GM12891 (cell line): ENCODE data around the gene CCDC88B.

Experiments used
- DNase-seq: peaks from one replicate; pipeline ENCODE4 v3.0.0; 2011; ENCODE audit warnings: low spot score; ENCODE audit not compliant: insufficient read length
- FAIRE-seq: peaks from 2 replicates; lab custom pipeline; 2011; peaks lifted over from hg19 to GRCh38; lab: Jason Lieb, UNC
- PAX5 ChIP-seq: IDR thresholded peaks from 2 replicates; pipeline ENCODE4 v1.6.1; 2011; ENCODE audit warnings: low read length, moderate library complexity, mild to moderate bottlenecking; ENCODE audit not compliant: insufficient read depth, severe bottlenecking
- POLR2A ChIP-seq: IDR thresholded peaks from 2 replicates; pipeline ENCODE4 v1.6.1; 2011; ENCODE audit warnings: low read depth, low read length, control low read depth
- POLR2AphosphoS5 ChIP-seq: IDR thresholded peaks from 2 replicates; pipeline ENCODE4 v1.6.1; 2011; ENCODE audit warnings: low read depth, low read length, control low read depth
- POU2F2 ChIP-seq: IDR thresholded peaks from 2 replicates; pipeline ENCODE4 v1.6.1; 2011; ENCODE audit warnings: low read depth, mild to moderate bottlenecking, control low read depth, low read length, moderate library complexity
- SPI1 ChIP-seq: IDR thresholded peaks from 2 replicates; pipeline ENCODE4 v1.6.1; 2011; ENCODE audit warnings: low read depth, low read length, control low read depth
- TAF1 ChIP-seq: IDR thresholded peaks from 2 replicates; pipeline ENCODE4 v1.6.1; 2011; ENCODE audit warnings: low read depth, low read length, control low read depth

Gene CCDC88B

DNA sequence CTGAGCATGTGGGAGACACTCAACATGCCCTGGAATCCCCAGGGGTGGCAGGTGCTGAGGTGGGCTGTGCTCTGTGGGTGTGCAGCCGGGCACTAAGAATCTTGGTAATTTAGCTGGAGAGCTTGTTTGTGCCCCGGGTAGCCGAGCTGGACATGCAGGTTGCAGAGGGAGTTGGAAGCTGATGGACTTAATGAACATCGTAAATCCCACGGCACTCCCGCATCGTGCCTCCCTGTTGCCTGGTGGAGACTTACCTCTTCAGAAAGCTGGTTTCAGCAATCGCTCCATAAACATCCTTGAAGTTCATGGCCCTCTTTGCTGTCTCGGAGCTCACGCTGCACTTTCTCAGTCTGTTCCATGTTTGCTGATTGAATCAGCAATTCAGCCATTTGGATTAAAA lies 48.9 kb downstream of the CCDC88B start:
- DNase-seq = no peak
- no peak for TF ChIP-seq SPI1
- TF ChIP-seq POLR2AphosphoS5 = no peak
- no peak for TF ChIP-seq POLR2A
- no peak for TF ChIP-seq PAX5
- no peak for TF ChIP-seq TAF1
- TF ChIP-seq POU2F2 = no peak
- no peak for FAIRE-seq

DNA sequence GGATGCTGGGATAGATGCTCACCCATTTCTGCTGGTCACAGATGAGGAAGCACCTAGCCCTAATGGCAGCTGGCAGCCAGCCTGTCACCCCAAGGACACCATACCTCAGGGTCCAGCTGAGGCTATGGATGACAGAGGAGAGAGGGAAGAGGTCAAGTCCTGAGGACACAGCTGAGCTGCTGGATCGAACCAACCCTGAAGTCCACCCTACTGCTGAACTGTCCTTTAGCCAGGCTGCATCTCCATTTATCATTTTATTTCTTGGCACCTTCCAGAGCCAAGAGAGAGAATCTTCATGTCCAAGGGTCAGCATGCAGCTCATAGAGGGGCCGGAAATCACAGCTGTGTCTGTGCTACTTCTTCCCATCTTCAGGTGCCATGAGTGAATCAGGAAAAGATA lies 49.8 kb downstream of the CCDC88B start:
- TF ChIP-seq SPI1 (no peak), PAX5 (no peak), POLR2AphosphoS5 (no peak), POLR2A (no peak), POU2F2 (no peak)
- no peak for DNase-seq
- no peak for FAIRE-seq

DNA sequence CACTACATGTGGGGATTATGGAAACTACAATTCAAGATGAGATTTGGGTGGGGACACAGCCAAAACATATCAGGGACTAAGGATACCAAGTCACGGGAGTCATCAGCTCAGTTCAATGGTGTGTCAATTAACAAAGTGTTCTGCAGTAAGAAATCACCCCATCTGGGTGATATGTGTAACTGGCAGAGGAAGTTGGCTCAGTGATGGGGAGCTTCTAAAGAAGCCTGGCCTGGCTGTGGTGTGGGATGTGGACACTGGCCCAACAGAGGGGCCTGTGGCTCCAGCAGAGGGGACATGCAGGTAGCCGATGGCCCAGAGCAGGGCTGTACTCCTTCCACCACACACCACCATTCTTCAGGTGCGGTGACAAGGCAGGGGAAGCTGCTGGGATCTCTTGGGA lies 50.6 kb downstream of the CCDC88B start:
- TF ChIP-seq POU2F2 (no peak), POLR2A (no peak), POLR2AphosphoS5 (no peak), SPI1 (no peak), PAX5 (no peak), TAF1 (no peak)
- FAIRE-seq (no peak), DNase-seq (no peak)

DNA sequence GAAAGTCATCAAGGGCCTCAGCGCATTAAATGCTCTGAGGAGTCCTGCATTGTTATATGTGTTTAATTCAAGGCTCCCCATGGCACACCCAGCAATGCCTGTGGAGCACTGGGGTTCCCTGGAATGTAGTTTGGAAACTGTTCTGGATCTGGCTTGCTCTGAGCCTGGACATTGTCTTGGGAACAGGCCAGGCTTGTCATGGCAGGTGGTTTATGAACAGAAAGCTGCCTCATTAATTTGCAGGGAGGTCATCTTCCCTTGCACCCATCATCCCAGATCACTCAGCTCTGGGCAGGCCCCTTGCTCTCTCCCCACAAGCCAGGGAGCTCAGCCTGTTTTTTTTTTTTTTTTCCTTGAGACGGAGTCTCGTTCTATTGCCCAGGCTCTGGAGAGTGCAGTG lies 51.8 kb downstream of the CCDC88B start:
- FAIRE-seq (no peak), DNase-seq (no peak)
- TF ChIP-seq POLR2A (no peak), PAX5 (no peak)

DNA sequence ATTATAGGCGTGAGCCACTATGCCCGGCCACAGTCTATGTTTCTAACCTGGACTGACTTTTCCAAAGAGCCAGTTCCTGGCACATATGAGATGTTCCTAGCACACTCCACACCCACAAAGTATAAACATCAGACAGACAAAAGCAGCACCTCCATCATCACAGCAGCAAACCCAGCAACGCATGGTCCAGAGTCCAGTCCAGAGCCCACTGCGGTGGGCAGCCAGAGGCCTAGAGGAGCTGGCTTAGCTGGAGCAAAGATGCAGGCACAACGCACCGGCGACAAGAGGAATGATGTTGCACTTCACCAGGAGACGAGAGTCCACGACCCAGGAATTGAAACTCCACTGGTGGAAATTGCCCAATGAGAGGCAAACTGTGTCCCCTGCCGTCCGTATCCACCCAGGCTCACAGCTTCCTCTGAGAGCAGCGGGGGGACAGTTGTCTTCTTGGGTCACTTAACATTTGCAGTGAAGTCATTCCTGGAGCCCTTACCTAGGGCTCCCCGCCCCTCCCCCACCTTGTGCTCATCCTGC lies 55.6 kb downstream of the CCDC88B start:
- DNase-seq (no peak), FAIRE-seq (no peak)
- TF ChIP-seq POLR2A (no peak), TAF1 (no peak), POU2F2 (no peak), SPI1 (no peak), PAX5 (no peak), POLR2AphosphoS5 (no peak)

DNA sequence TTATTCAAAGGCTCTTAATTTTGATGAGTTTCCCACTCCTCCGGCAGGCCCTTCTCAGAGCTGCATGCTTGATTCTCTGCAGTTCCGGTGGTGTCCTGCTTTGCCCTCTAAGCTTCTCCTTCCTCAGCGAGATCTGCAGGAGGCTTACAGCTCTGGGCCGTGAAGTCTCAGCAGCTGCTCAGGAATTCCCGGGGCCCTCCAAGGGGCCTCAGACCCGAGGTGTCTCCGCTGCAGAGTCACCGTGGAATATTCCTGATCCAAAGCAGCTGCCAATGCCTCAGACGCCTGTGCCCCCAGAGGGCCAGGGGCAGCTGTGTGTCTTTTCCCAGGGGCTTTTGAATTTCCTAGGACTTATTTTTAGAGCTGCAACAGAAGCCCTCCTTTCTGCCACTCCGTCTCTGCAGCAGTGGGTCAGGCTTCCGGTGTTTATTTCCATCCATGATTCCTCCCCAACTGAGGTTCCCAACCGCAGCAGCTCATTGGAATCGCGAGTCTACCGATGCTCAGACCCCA lies 56.1 kb downstream of the CCDC88B start:
- FAIRE-seq (no peak), DNase-seq (no peak)
- TF ChIP-seq SPI1 (no peak), POLR2A (no peak), PAX5 (no peak), POLR2AphosphoS5 (no peak), TAF1 (no peak)

DNA sequence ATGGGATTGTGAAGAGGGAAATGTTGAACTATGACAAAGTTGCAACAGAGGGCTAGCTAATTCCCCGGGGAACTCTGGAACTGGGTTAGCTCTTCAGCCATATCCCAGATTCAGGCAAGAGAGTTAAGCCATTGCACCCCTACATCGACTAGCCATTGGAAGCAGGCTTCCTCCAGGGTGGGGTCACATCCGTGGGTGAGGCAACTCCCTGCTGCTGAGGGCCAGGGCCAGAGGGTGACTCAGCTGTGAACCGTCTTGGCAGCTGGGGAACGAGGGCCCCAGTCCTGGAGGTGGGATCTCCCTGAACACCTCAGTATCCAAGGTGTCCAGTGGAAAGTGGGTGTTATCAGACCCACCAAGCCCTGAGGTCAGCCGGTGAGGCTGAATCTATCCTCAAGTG lies 60.1 kb downstream of the CCDC88B start:
- FAIRE-seq (no peak), DNase-seq (no peak)
- TF ChIP-seq POLR2A (no peak), SPI1 (no peak), POLR2AphosphoS5 (no peak)

DNA sequence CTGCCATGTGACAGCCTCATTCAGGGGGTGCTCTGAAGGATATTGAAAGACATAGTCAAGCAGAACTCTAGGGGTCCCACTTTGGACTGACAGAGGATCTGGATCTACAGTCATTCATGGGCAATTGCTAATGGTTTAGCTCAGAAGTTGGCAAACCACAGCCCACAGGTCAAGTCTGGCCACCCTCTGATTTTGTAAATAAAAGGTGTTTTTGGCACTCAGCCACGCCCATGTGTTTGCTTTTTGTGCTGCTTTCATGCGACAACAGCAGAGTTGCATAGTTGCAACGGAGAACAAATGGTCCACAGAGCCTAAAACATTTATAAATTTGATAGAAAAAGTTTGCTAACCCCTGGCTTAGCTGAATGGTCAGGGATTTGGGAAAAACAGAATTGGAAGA lies 60.7 kb downstream of the CCDC88B start:
- TF ChIP-seq SPI1 = no peak
- no peak for TF ChIP-seq TAF1
- TF ChIP-seq POLR2AphosphoS5 = no peak
- no peak for TF ChIP-seq POU2F2
- TF ChIP-seq PAX5 = no peak
- no peak for TF ChIP-seq POLR2A
- FAIRE-seq (no peak), DNase-seq (no peak)

DNA sequence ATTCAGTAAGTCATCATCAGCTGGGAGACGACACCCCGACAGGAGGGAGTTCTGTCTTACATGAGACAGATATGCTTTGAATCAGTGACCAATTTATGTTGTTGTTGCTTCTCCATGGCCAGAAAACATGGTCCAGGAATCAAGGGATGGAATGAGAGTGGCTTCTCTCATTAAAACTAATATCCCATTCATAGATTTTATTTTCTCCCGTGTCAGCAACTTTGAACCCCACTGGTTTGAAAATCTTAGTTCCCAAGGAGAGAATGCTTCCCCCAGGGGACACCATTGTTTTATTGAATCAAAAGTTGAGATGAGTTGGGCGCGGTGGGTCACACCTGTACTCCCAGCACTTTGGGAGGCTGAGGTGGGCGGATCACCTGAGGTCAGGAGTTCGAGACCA lies 61.8 kb downstream of the CCDC88B start:
- DNase-seq = no peak
- no peak for FAIRE-seq
- TF ChIP-seq PAX5 = no peak
- TF ChIP-seq POLR2A = no peak
- TF ChIP-seq POLR2AphosphoS5 = no peak
- TF ChIP-seq POU2F2 = no peak
- TF ChIP-seq TAF1 = no peak
- no peak for TF ChIP-seq SPI1

DNA sequence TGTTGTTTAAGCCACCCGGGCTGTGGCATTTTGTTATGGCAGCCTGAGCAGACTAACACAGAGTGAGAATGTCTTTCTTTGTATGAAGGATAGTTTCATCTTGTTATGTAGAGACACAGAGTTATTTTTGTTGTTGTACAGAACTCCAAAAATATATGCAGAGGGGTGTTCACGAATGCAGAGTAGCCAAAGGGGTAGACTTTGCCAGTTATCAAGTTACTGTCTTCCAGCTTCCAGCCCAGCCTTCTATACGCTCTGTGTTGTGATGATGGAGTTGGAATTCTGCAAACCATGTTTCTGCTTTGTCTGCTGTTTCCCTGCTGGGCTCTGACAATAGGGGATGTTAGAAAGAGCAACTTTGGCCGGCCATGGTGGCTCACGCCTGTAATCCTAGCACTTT lies 63.1 kb downstream of the CCDC88B start:
- TF ChIP-seq SPI1 (no peak), POLR2AphosphoS5 (no peak), POU2F2 (no peak), TAF1 (no peak), POLR2A (no peak), PAX5 (no peak)
- FAIRE-seq (no peak), DNase-seq (no peak)
